H1 (cell line): Measurements from ENCODE around the gene TYRO3. TPM values are rescaled to one million over a fixed set of nuclear protein-coding genes. Genes with fewer than 3 reads are reported as not detected.
A peak's percentile ranks its signal among the peaks of the same experiment; 100 is the strongest.

ENCODE experiments used
- CTCF ChIA-PET: fragments of 300-600 bp; sonication (Branson Sonifier 250); formaldehyde crosslinking; loops from one replicate; lab custom pipeline; 2021; ENCODE audit not compliant: partially characterized antibody; lab: Charles Lee
- POLR2A ChIA-PET: fragments of 300-600 bp; sonication (Branson Sonifier 250); formaldehyde crosslinking; loops from one replicate; lab custom pipeline; 2021; ENCODE audit warnings: inconsistent platforms; ENCODE audit not compliant: partially characterized antibody; lab: Charles Lee
- DNase-seq, 2 experiments: peaks; one replicate each; pipeline versions ENCODE4 v3.0.0 to v3.0.0-alpha.2; 2010 to 2022; ENCODE audit warnings: low spot score in 2 of 2, low read depth in 1 of 2, mixed read lengths in 1 of 2
- FAIRE-seq: peaks from 2 replicates; lab custom pipeline; 2011; peaks lifted over from hg19 to GRCh38; lab: Jason Lieb, UNC
- H2AFZ ChIP-seq: 2 replicates; pipeline ENCODE4 v1.8.1; 2012; ENCODE audit warnings: low read length, inconsistent platforms
- H2AK5ac ChIP-seq: 2 replicates; pipeline ENCODE4 v1.6.1; 2013; ENCODE audit warnings: low read depth, low read length
- H2BK120ac ChIP-seq: replicated peaks from 2 replicates; pipeline ENCODE3; 2013; ENCODE audit warnings: low read depth, low read length, inconsistent platforms
- H2BK12ac ChIP-seq: 2 replicates; pipeline ENCODE4 v1.6.1; 2013; ENCODE audit warnings: low read depth, low read length
- H2BK15ac ChIP-seq: 2 replicates; pipeline ENCODE4 v1.6.1; 2013; ENCODE audit warnings: low read length
- H2BK20ac ChIP-seq: 2 replicates; pipeline ENCODE4 v1.6.1; 2013; ENCODE audit warnings: low read length
- H2BK5ac ChIP-seq: 2 replicates; pipeline ENCODE4 v1.6.1; 2013; ENCODE audit warnings: low read depth, low read length
- H3K14ac ChIP-seq: 2 replicates; pipeline ENCODE4 v1.6.1; 2013; ENCODE audit warnings: inconsistent platforms; ENCODE audit not compliant: insufficient read length
- H3K18ac ChIP-seq: 2 replicates; pipeline ENCODE4 v1.6.1; 2013; ENCODE audit warnings: low read length; ENCODE audit errors: extremely low read depth
- H3K23ac ChIP-seq: 2 replicates; pipeline ENCODE4 v1.6.1; 2013; ENCODE audit warnings: inconsistent platforms; ENCODE audit not compliant: insufficient read length
- H3K23me2 ChIP-seq: 2 replicates; pipeline ENCODE4 v1.6.1; 2013; ENCODE audit warnings: low read depth, low read length
- H3K27ac ChIP-seq: 2 replicates; pipeline ENCODE4 v1.6.1; 2011; ENCODE audit warnings: low read depth, low read length, inconsistent platforms
- H3K27me3 ChIP-seq, 4 experiments: replicated peaks in 1 of 4; 1 replicate in 1 of 4; 2 replicates in 3 of 4; pipeline versions ENCODE4 v1.6.1 to v1.8.1; 2011 to 2013; ENCODE audit warnings: low read length in 3 of 4, mild to moderate bottlenecking in 3 of 4, inconsistent platforms in 2 of 4, mixed read lengths in 2 of 4, moderate library complexity in 1 of 4; ENCODE audit not compliant: control insufficient read depth in 3 of 4, insufficient read depth in 3 of 4; ENCODE audit errors: extremely low read depth in 1 of 4
- H3K36me3 ChIP-seq, 4 experiments: 2 replicates each; pipeline versions ENCODE4 v1.6.1 to v1.8.1; 2011 to 2013; ENCODE audit warnings: mild to moderate bottlenecking in 4 of 4, low read length in 3 of 4, moderate library complexity in 2 of 4, control low read depth in 1 of 4, inconsistent platforms in 1 of 4; ENCODE audit not compliant: insufficient read depth in 4 of 4, control insufficient read depth in 2 of 4
- H3K4ac ChIP-seq: replicated peaks from 2 replicates; pipeline ENCODE3; 2013; ENCODE audit warnings: low read length, low read depth, mixed read lengths, inconsistent platforms; ENCODE audit not compliant: insufficient read length
- H3K4me1 ChIP-seq, 4 experiments: replicated peaks in 1 of 4; 1 replicate in 1 of 4; 2 replicates in 3 of 4; pipeline versions ENCODE4 v1.6.1 to v1.8.1; 2011 to 2013; ENCODE audit warnings: low read length in 3 of 4, inconsistent platforms in 2 of 4, mixed read lengths in 1 of 4; ENCODE audit not compliant: insufficient read depth in 4 of 4, control insufficient read depth in 3 of 4
- H3K4me2 ChIP-seq, 2 experiments: 2 replicates each; pipeline versions ENCODE4 v1.6.1 to v1.8.1; 2011 to 2013; ENCODE audit warnings: low read depth in 2 of 2, low read length in 2 of 2, control low read depth in 1 of 2, inconsistent platforms in 1 of 2, mild to moderate bottlenecking in 1 of 2; ENCODE audit not compliant: insufficient read depth in 1 of 2
- H3K4me3 ChIP-seq, 4 experiments: fragments of 200-600, 300-600 bp in 1 of 4; sonication (generic), shearing (Covaris generic), sonication (Bioruptor Twin) in 1 of 4; 2 replicates each; pipeline versions ENCODE4 v1.5.1 to v1.8.1; 2011 to 2016; ENCODE audit warnings: low read length in 4 of 4, low read depth in 3 of 4, control low read depth in 2 of 4, inconsistent platforms in 2 of 4, mild to moderate bottlenecking in 2 of 4, mixed read lengths in 1 of 4, moderate library complexity in 1 of 4; ENCODE audit not compliant: insufficient read depth in 2 of 4; ENCODE audit errors: extremely low read depth in 1 of 4
- H3K56ac ChIP-seq: replicated peaks from 2 replicates; pipeline ENCODE3; 2013; ENCODE audit warnings: low read depth, mild to moderate bottlenecking, mixed read lengths, low read length, inconsistent platforms; ENCODE audit not compliant: insufficient read length
- H3K79me1 ChIP-seq: 2 replicates; pipeline ENCODE4 v1.6.1; 2013; ENCODE audit warnings: low read depth, low read length, control low read depth
- H3K79me2 ChIP-seq, 2 experiments: 2 replicates each; pipeline versions ENCODE4 v1.6.1 to v1.8.1; 2012 to 2013; ENCODE audit warnings: low read length in 2 of 2, mild to moderate bottlenecking in 2 of 2, inconsistent platforms in 1 of 2; ENCODE audit not compliant: insufficient read depth in 2 of 2, control insufficient read depth in 1 of 2
- H3K9ac ChIP-seq, 4 experiments: replicated peaks in 1 of 4; 1 replicate in 1 of 4; 2 replicates in 3 of 4; pipeline versions ENCODE4 v1.6.1 to v1.8.1; 2011 to 2013; ENCODE audit warnings: low read depth in 3 of 4, low read length in 3 of 4, control low read depth in 2 of 4, mild to moderate bottlenecking in 2 of 4, moderate library complexity in 2 of 4, inconsistent platforms in 1 of 4; ENCODE audit errors: extremely low read depth in 1 of 4
- H3K9me3 ChIP-seq, 2 experiments: 2 replicates each; pipeline versions ENCODE4 v1.6.1 to v1.8.1; 2012 to 2013; ENCODE audit warnings: mild to moderate bottlenecking in 2 of 2, moderate library complexity in 2 of 2, control low read depth in 1 of 2, inconsistent platforms in 1 of 2, low read depth in 1 of 2, low read length in 1 of 2, mixed read lengths in 1 of 2; ENCODE audit not compliant: insufficient read depth in 2 of 2
- H4K20me1 ChIP-seq, 2 experiments: replicated peaks in 1 of 2; 2 replicates each; pipeline versions ENCODE3 to v1.8.1; 2011 to 2013; ENCODE audit warnings: inconsistent platforms in 2 of 2, low read length in 2 of 2, mild to moderate bottlenecking in 1 of 2; ENCODE audit not compliant: insufficient read depth in 2 of 2, control insufficient read depth in 1 of 2
- H4K5ac ChIP-seq: 2 replicates; pipeline ENCODE4 v1.6.1; 2013; ENCODE audit warnings: low read length, low read depth, mixed read lengths, inconsistent platforms; ENCODE audit not compliant: insufficient read length
- H4K8ac ChIP-seq: 2 replicates; pipeline ENCODE4 v1.8.0; 2013; ENCODE audit warnings: mild to moderate bottlenecking, moderate library complexity, low read length, inconsistent platforms; ENCODE audit not compliant: insufficient read depth; ENCODE audit errors: extremely low read depth
- H4K91ac ChIP-seq: replicated peaks from 2 replicates; pipeline ENCODE3; 2013; ENCODE audit warnings: low read length, mixed read lengths, inconsistent platforms; ENCODE audit not compliant: insufficient read length
- ASH2L ChIP-seq: fragments of 200-600, 300-600 bp; sonication (generic); IDR thresholded peaks from one replicate; pipeline ENCODE4 v1.7.1; 2017; ENCODE audit warnings: low read length
- EGR1 ChIP-seq: IDR thresholded peaks from 2 replicates; pipeline ENCODE4 v1.6.1; 2011; ENCODE audit warnings: low read depth, low read length, borderline replicate concordance
- JUND ChIP-seq: IDR thresholded peaks from 2 replicates; pipeline ENCODE4 v1.6.1; 2011; ENCODE audit warnings: mild to moderate bottlenecking, improper control_type of control experiment, low read length
- MAX ChIP-seq: IDR thresholded peaks from 2 replicates; pipeline ENCODE4 v1.6.1; 2012; ENCODE audit warnings: inconsistent platforms
- POLR2AphosphoS5 ChIP-seq: IDR thresholded peaks from 2 replicates; pipeline ENCODE4 v1.6.1; 2011; ENCODE audit warnings: low read depth, low read length
- RBBP5 ChIP-seq: IDR thresholded peaks from 2 replicates; pipeline ENCODE4 v1.7.1; 2012; ENCODE audit warnings: low read depth, mild to moderate bottlenecking, inconsistent platforms, low read length, moderate library complexity, borderline replicate concordance
- RXRA ChIP-seq: IDR thresholded peaks from 2 replicates; pipeline ENCODE4 v1.6.1; 2011; ENCODE audit warnings: low read depth, mild to moderate bottlenecking, low read length, moderate library complexity; ENCODE audit not compliant: insufficient read depth
- SIN3A ChIP-seq, 2 experiments: IDR thresholded peaks in 1 of 2; conservative IDR thresholded peaks in 1 of 2; 2 replicates each; pipeline ENCODE4 v1.6.1; 2011 to 2012; ENCODE audit warnings: low read length in 2 of 2, improper control_type of control experiment in 1 of 2, low read depth in 1 of 2, mild to moderate bottlenecking in 1 of 2
- TBP ChIP-seq: IDR thresholded peaks from 2 replicates; pipeline ENCODE4 v1.6.1; 2011; ENCODE audit warnings: low read depth, low read length, improper control_type of control experiment
- YY1 ChIP-seq: IDR thresholded peaks from 2 replicates; pipeline ENCODE4 v1.6.1; 2011; ENCODE audit warnings: low read depth, mild to moderate bottlenecking, low read length
- WGBS, 2 experiments: shearing (Covaris generic) in 1 of 2; methylation state at CpG; one replicate each; pipeline versions ENCODE4 v1.1.6 to v1.1.7; 2013 to 2015; ENCODE audit warnings: low lambda C conversion rate in 2 of 2, mixed read lengths in 2 of 2, inconsistent platforms in 1 of 2, low coverage in 1 of 2, missing lambda C conversion rate in 1 of 2; ENCODE audit not compliant: insufficient replicate concordance in 2 of 2, insufficient coverage in 1 of 2, insufficient read length in 1 of 2; ENCODE audit errors: extremely low coverage in 1 of 2, missing lambda C conversion rate in 1 of 2; 5-methylcytosine and 5-hydroxymethylcytosine counted together
- polyA plus RNA-seq, 7 experiments: library from polyadenylated mRNA; depleted of rRNA in 3 of 7; stranded (reverse) in 5 of 7; unstranded in 2 of 7; fragments of >200 nt in 5 of 7; fragments of 200-250 nt in 2 of 7; gene quantifications; 1 replicate in 5 of 7; 2 replicates in 1 of 7; 4 replicates in 1 of 7; pipeline versions ENCODE4 v1.2.1 to v1.2.3, GENCODE V29; 2011 to 2013; ENCODE audit warnings: missing spikeins in 2 of 7, mixed read lengths in 2 of 7
- total RNA-seq: library from RNA; stranded (reverse); fragmentation: NEBNext Ultra II Directional; extraction: Animal tissue kit (Norgen Biotek cat#: 25700); gene quantifications from 2 replicates; pipeline ENCODE4 v1.2.1, GENCODE V29; 2021

The TYRO3 gene
- total and polyA plus RNA-seq, 2 of the 8 experiments (the other 6 are each of a cell fraction or from before 2014, with no cell fraction given) = 82.7 to 98.8 TPM

- Histone ChIP-seq H2AK5ac (peak overlapping the region; percentile 89), H3K4me3 (peak overlapping the region in 3 of 4 experiments; percentile 17 to 46 (median 19); a peak in 4 of 8 replicates), H2BK120ac (peak overlapping the region; percentile 30), H2BK5ac (peak overlapping the region; percentile 94), H3K27me3 (no peaks in the 10 kb centered on the region), H2BK12ac (peak overlapping the region; percentile 99), H3K18ac (peak overlapping the region; percentile 99), H3K9me3 (no peaks in the 10 kb centered on the region), H3K23me2 (no peaks in the 10 kb centered on the region; the same call in none of the 2 replicates), H3K9ac (peak overlapping the region in 2 of 4 experiments; percentile 70 to 71; a peak in 6 of 7 replicates), H2BK20ac (peak overlapping the region; percentile 99), H4K91ac (peak overlapping the region; percentile 88), H3K79me2 (no peaks in the 10 kb centered on the region), H3K4me1 (peaks cover 14 to 41% (median 36%) of the 10 kb centered on the region in 4 experiments), H3K14ac (no peak overlapping the region), H4K5ac (peak overlapping the region; percentile 76), H2AFZ (no peak overlapping the region), H3K56ac (no peak overlapping the region), H4K20me1 (peaks cover 0 to 2% of the 10 kb centered on the region in 2 experiments), H4K8ac (peak overlapping the region; percentile 88; the same call in 1 of the 2 replicates), H3K27ac (peak overlapping the region; percentile 94), H3K23ac (no peak overlapping the region), H3K4me2 (peak overlapping the region; percentile 62 to 68), H3K79me1 (no peaks in the 10 kb centered on the region; the same call in none of the 2 replicates), H3K4ac (peak overlapping the region; percentile 30), H3K36me3 (peaks cover 31 to 73% (median 39%) of the 10 kb centered on the region in 4 experiments; a peak in 7 of 8 replicates), H2BK15ac (0 out of 2 replicates have a peak overlapping the region, but pooled peaks have one; percentile 53)
- POLR2A ChIA-PET = interaction anchor here (0.6 to 29.7 kb wide), 14 partner anchors 5 to 404 kb away, joined by 3 to 643 read pairs (median 4); partner anchors contain the start of genes EHD4, MAPKBP1, MGA and RPAP1
- WGBS, 2 experiments = 61% methylated on average over 8 of the region's 8 CpGs; no CpG with 5 or more reads in 1 of the 2 experiments
- DNase-seq (peak; percentile 80 to 84), FAIRE-seq (peak; percentile 84)
- CTCF ChIA-PET = interaction anchor here (0.7 to 4.8 kb wide), 11 partner anchors 9 to 245 kb away, joined by 3 to 42 read pairs (median 4); partner anchors contain the start of genes MGA and TYRO3
- TF ChIP-seq JUND (no peak), POLR2AphosphoS5 (peak; percentile 69), RBBP5 (peak; percentile 99), RXRA (no peak), EGR1 (no peak), YY1 (peak; percentile 58; the same call in 1 of the 2 replicates), TBP (peak; percentile 54; the same call in 1 of the 2 replicates), ASH2L (peak; percentile 96), MAX (0 out of 2 replicates have a peak, but pooled peaks have one; percentile 41), SIN3A (conservative IDR thresholded peaks at IDR 0.05 in 1 of 2, IDR thresholded peaks at IDR 0.05 in 1 of 2; ENCODE audit: low read depth in 1 of 2, low read length in 2 of 2) (0 out of 4 replicates have a peak, but pooled peaks of 1 of the 2 experiments have one; percentile 51)
Measured at GRCh38 chr15:41568350-41569017, 9.5 kb downstream of the TYRO3 start.
